HG02973 (cell line): ENCODE measurements around the gene RASGRF2.
"Not testable (repeated sequence)": the region's sequence is repeated elsewhere in the genome, so short reads cannot be mapped to it uniquely, and the experiment has no call there.

Experiments used
- ATAC-seq: cut with Tn5 transposase; IDR thresholded peaks from one replicate; pipeline ENCODE4 v1.9.1; 2021; ENCODE audit warnings: moderate library complexity; ENCODE audit not compliant: unreplicated experiment

RASGRF2 gene

DNA sequence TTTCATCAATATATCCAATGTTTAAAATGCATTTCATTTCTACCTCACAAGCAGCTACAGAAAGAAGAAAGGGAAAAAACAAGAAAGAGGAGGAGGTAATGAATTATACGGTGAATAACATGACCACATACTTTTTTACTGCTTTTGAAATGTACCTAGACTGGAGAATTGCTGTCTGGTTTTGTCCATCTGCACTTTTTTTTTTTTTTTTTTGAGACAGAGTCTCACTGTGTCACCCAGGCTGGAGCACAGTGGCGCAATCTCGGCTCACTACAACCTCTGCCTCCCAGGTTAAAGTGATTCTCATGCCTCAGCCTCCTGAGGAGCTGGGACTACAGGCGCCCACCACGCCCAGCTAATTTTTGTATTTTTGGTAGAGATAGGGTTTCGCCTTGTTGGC, 58.4 kb downstream of the RASGRF2 start:
- not testable (repeated sequence) for ATAC-seq

DNA sequence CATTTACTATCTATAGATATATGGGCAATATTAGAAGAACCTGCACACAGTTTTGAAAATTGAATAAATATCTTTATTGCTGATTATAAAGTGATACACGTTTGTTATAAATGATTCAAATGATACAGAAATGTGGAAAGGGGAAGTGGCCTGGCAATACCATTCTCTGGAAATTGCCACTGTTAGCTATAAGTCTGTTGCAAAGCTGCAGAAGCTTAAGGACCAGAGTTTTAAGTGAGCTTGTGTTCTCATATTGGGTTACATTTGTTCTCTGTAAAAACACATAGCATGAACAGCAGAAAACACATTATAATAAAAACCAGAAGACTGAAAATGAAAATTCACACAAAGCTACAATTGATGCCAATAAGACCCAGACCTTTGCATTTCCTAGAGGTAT, 59.6 kb downstream of the RASGRF2 start:
- ATAC-seq: no peak

DNA sequence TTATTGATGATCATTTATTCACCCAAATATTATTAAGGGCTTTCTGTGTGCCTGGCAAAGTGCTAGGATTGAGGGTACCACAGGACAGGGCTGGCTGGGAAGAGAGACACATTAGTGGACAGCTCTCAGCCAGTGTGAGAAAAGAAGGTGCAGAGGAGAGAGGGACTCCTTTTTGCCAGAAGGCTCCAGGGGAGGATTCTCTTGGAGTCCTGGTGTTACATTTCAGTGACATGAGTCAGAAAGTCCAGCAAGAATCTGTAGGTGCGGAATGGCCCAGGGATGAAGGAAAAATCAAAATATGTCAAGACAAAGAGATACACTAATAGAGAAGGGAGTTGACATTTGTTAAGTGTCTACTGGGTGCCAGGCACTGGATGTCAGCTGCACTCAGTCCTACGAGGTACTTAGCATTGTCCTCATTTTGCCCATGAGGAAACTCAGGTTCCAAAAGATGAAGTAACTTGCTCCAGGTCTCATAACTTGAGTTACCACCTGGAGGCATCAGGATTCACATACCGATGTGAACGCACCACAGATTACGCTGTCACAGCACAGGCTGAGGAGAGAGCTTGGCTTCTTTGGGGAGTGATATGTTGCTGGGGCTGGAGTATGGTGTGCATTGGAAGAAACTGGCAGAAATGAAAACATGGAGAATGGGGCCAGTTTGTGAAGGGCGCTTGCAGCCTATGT, 60.5 kb downstream of the RASGRF2 start:
- ATAC-seq: no peak

DNA sequence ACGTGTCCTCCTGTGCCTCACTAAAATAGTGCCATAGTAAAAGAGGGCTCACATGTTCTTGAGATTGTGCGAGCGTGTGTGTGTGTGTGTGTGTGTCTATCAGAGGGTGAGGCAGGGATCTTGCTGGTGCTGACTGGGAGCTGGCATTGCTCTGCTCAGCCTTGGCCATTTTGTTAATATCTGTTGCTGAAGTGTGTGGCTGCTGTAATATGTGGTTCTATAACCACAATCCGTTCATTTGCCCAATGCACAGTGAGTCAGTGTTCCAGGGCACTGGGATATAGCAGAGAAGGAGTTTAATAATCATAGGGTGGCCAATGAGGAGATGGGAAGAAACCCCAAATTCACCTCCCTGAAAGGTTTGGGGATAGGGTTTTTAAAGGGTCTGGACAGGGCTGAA, 61.3 kb downstream of the RASGRF2 start:
- no peak for ATAC-seq

DNA sequence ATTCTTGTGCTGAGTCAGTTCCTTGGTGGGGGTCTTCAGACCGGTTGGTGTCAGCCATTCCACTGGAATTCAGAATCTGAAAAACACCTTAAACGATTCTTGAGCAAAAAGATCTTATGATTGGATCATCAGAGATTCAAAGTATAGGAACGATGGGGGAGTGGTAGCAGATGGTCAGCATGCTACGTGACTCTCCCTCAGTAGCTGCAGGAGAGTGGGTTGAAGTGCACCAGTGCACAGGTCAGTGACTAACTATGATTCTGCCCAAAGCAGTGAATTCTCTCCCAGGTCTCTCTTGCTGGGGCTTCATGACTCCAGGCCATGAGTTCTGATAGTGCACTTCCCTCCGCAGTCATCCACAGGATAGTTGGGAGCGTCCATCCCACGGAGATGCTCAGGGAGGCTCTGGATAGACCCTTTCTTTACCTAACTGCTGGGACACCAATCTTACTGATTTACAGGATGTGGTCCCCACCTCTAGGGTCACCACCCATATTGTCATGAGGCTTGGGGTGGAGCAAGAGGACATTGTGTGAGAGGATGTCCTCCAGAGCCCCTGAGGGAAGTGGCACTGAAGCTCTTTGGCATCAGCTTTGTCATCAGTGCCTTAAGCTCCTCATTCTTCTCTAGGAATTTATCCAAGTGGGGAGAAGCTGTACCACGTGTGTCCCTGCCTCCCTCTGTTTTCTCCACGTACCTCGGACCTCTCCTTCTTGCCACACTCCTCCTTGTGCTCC, 62.0 kb downstream of the RASGRF2 start:
- ATAC-seq: no peak

DNA sequence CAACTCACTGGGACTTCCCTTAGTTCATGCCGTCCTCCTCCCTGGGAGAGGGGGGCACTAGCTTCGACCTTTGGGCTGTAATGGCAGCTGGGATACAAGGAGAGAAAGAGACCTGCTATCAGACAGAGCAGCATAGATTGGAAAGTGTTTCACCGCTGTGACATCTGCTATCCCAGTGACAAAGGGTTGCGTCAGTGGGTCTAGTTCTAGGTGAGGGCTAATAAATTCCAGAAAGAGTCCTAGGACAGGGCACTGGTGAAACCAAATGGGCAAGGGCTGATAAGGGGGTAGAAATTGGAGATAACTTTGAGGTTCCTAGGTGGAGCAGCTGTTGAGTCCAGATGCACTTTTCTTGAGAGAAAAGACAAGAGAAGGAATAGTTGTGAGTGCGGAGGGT, 62.5 kb downstream of the RASGRF2 start:
- ATAC-seq: no peak

DNA sequence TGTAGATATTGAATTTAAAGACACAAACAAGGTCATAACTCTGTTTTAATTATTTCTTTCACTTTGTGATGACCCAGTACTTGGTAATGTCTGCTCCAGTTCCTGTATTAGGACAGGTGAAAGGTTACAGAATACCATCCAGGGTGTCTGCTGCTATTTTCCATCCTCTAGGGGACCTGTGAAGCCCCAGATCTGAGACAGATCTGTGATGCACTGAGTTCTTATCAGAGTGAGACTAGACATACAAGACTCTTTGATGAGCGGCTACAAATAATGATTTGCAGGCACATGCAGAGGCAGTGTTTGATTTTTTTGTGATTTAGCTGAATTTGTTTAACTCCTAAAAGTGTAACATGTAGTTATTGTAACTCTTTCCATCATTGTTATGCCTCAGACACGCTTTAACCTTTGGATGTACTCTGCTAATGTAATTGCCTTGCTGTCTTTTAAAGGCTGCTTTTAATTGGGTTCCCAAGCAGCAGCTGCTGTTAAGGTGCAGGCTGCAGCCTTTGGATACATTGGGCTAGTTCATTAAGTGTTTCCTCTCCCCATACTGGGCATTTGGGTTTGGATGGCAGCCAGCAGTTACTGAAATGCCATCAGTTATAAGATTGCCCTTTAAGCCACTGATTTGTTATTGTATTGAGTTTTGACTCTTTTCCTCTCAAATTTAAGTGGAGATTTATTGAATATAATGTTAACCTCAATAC, 63.3 kb downstream of the RASGRF2 start:
- ATAC-seq: no peak

DNA sequence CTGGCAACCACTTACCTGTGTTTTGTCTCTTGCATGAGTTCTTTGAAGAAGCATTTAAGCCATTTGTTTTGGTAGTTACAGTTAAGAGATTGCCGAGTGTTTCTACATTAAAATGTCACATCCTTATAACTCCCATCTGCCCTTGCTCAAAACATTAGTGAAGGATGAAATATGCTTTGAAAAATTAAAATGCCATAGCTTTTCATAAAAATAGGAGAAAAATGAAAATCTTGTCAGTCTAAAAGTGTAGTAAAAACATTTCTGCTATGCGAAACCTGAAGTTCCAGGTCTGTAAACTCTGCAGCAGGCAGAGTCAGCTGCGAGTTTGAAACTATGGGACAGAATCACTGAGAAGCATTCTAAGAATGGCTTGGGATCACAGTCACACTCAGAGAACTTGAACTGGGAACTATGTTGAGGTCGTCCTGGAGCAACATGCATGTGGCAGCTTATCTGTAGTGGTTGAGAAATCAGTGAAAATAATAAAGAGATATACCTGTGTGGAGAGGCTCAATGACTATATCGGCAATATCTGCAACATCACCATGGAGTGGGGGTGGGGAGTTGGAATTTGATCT, 67.4 kb downstream of the RASGRF2 start:
- ATAC-seq: no peak

DNA sequence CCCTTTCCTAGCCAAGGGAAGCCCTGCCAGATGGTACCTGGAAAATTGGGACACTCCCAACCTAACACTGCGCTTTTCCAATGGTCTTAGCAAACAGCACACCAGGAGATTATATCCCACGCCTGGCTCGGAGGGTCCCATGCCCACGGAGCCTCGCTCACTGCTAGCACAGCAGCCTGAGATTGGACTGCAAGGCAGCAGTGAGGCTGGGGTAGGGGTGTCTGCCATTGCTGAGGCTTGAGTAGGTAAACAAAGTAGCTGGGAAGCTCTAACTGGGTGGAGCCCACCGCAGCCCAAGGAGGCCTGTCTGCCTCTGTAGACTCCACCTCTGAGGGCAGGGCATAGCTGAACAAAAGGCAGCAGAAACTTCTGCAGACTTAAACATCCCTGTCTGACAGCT, 68.7 kb downstream of the RASGRF2 start:
- ATAC-seq: not testable (repeated sequence)

DNA sequence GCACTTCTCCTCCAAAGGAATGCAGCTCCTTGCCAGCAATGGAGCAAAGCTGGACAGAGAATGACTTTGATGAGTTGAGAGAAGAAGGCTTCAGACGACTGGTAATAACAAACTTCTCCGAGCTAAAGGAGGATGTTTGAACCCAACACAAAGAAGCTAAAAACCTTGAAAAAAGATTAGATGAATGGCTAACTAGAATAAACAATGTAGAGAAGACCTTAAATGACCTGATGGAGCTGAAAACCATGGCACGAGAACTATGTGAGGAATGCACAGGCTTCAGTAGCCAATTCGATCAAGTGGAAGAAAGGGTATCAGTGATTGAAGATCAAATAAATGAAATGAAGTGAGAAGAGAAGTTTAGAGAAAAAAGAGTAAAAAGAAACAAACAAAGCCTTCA, 69.6 kb downstream of the RASGRF2 start:
- not testable (repeated sequence) for ATAC-seq

DNA sequence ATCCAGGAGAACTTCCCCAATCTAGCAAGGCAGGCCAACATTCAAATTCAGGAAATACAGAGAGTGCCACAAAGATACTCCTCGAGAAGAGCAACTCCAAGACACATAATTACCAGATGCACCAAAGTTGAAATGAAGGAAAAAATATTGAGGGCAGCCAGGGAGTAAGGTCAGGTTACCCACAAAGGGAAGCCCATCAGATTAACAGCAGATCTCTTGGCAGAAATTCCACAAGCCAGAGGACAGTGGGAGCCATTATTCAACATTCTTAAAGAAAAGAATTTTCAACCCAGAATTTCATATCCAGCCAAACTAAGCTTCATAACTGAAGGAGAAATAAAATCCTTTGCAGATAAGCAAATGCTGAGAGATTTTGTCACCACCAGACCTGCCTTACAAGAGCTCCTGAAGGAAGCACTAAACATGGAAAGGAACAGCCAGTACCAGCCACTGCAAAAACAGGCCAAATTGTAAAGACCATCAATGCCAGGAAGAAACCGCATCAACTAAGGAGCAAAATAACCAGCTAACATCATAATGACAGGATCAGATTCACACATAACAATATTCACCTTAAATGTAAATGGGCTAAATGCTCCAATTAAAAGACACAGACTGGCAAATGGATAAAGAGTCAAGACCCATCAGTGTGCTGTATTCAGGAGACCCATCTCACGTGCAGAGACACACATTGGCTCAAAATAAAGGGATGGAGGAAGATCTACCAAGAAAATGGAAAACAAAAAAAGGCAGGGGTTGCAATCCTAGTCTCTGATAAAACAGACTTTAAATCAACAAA, 70.3 kb downstream of the RASGRF2 start:
- not testable (repeated sequence) for ATAC-seq

DNA sequence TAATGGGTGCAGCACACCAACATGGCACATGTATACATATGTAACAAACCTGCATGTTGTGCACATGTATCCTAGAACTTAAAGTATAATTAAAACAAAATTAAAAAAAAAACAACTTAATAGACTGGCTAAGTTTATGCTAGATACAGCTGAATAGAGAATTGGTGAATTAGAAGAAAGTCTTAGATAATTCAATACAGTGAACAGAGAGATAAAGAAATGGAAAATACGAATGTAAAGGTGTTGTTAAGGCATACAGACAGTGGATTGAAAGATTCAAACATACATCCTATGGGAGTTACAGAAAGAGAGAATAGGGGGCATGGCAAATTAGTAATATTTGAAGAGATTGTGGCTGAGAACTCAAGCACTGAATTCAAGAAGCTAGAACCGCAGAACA, 75.4 kb downstream of the RASGRF2 start:
- ATAC-seq: no peak

DNA sequence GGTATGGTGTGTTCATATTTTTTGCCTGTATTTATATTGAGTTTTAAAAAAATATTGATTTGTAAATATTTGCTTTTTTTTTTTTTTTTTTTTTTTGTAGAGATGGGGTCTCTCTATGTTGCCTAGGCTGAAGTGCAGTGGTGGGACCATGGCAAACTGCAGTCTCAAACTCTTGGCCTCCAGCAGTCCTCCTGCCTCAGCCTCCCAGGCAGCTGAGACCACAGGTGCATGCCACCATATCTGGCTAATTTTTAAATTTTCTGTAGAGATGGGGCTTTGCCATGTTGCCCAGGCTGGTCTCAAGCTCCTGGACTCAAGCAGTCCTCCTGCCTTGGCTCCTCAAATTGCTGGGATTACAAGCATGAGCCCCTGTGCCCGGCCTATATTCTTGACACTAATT, 78.3 kb downstream of the RASGRF2 start:
- ATAC-seq: no peak

DNA sequence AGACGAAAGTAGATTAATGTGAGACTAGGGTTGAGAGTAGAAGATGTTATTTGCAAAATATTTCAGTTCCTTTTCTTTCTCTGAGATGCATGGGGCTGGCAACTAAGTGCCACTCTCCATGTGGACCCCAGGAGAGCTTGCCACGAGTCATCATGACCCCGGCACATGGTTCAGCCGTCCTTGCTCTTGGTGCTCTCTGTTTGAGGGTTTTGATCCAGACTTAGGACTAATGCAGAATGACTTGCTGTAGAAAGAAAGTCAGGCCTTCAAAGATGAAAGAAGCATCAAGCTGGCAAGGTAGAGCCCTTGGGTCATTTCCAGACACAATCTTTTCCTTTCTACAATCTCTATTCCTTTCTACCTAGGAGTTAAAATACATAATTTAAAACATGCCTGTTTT, 84.7 kb downstream of the RASGRF2 start:
- no peak for ATAC-seq

DNA sequence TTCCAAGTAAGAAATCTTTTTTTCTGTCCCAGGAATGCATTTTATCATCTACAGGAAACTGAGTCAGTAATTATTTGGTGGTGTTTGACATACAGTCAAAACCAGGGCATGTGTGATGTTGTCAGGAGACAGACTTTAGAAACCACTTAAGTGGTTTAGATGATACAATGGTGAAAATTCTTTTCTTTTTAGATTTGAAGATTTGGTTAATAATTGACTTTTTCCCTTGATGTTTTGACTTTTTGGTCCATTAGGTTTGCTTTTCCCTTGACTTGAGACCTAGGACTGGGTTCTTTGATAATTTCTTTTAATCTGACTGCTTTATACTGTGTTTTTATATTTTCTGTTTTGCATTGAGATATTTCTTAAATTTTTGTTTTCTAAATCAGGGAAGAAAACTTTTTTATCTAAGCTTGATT, 85.2 kb downstream of the RASGRF2 start:
- ATAC-seq: no peak

DNA sequence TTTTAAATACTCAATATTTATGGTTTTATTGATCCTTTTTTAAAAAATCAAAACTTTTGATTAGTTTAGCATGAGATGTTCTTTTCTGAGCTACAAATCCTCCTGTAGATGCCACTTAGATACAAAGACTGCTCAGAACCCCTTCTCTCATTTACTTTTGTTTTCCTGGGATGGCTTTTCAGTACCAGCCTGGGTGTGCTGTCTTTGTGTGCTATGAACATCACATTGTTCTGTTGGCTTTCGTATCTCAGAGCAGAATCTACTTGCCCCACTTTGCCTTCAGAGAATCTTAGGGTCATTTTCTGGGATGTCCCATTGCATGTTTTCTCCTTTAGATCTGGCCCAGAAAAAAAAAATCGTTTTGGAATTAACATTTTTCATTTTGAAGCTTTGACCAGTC, 85.9 kb downstream of the RASGRF2 start:
- no peak for ATAC-seq

DNA sequence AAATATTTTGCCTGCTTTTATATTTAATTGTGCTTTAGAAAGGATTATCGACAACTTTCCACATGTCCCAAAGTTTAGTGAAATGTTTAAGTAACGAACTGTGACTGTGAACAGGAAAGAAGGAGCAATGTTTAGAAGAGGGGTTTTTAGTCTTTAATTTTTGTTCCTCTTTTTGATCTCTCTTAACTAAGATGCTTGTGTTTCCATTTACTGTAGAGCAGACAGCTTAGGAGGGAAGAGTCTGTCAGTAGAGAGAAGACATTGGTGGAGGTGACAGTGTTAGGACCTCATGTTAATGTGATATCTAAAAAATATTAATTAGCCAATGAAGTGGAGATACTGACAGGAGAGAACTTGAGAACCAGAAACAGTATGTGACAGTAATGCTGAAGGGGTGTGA, 92.2 kb downstream of the RASGRF2 start:
- no peak for ATAC-seq

DNA sequence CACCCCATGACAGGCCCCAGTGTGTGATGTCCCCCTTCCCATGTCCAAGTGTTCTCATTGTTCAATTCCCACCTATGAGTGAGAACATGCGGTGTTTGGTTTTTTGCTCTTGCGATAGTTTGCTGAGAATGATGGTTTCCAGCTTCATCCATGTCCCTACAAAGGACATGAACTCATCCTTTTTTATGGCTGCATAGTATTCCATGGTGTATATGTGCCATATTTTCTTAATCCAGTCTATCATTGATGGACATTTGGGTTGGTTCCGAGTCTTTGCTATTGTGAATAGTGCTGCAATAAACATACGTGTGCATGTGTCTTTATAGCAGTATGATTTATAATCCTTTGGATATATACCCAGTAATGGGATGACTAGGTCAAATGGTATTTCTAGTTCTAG, 93.1 kb downstream of the RASGRF2 start:
- ATAC-seq: not testable (repeated sequence)

DNA sequence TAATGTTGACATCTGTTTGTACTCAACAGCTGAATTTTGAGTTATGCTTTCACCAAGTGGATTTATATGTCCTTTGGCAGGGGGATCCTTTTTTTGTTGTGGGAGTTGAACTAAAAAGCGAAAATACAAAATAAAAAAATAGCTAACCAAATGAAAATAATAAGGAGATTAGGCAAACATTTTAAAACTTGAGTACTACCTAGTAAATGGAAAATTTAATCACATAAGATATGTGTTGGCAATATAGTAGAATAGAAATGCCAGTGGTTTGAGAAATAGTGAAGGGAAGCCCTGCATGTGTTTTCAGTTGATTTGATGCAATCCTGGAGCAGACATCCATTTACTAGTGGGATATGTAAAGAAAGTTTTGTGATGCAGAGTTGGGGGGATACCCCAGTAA, 98.0 kb downstream of the RASGRF2 start:
- ATAC-seq: no peak

DNA sequence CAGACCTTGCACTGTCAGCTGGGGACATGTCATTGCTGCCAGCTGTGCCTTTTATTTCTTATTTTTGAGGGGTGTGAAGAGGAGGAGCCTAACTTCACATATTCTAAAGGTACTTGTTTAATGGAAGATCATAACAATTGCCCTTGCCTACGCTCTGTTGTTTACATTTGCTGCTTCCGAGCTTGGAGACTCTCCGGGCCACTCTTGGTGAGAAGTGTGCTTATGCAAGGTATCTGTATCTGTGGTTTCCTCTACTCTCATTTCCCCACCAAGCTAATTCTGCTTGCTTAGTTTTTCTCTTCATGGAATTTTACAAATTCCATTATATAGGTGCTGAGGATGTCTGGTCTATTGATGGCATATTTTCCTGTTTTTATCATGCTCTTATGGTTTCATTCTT, 105.3 kb downstream of the RASGRF2 start:
- no peak for ATAC-seq

DNA sequence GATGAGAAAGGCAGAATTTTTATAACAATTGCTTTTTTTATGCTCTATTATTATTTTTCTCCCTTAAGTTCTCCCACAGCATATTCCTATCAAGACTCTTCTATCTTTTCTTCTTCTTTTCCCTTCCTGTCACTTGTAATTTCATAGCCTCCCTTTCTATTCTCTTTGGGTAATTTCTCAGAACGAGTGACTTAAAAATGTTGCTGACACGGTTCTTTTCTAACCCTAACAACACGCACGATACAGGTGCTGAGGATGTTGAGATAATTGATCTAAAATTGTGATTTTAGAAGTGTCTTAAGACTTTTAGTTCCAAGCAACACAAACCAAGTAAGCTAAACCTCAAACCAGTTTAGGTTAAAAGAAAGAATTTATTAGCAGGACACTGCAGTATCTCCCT, 105.9 kb downstream of the RASGRF2 start:
- no peak for ATAC-seq
